GM20000 (cell line): ENCODE measurements around the gene APBA1.

Experiments
- DNase-seq: peaks from one replicate; pipeline ENCODE4 v3.0.0; 2012; ENCODE audit warnings: low spot score
- TF ChIP-seq, protein P1 (sequence below): IDR thresholded peaks from 2 replicates; pipeline ENCODE4 v1.5.1; 2012; ENCODE audit warnings: mild to moderate bottlenecking, control low read depth; ENCODE audit errors: extremely low read depth, missing control alignments

APBA1 gene

DNA sequence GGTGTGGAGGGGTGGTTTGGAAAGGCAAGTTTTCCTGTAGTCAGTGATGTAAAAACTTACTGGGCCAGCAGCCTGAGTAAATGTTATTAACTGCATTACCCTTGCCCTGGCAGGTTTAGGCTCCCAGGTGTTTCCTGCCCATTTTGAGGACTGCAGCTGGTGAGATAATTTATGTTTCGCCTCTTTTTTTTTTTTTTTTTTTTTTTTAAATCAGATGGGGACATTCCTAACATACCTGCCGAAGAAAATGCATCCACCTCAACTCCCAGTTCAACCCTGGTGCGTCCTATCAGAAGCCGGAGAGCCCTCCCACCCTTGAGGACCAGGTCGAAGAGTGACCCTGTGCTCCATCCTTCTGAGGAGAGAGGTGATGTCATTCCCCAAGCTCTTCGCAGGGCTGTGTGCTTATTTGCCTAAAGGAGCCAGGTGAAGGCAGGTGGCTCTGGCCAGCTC lies 286.6 kb downstream of the APBA1 start:
- DNase-seq, result no peak
- TF ChIP-seq, protein P1, sequence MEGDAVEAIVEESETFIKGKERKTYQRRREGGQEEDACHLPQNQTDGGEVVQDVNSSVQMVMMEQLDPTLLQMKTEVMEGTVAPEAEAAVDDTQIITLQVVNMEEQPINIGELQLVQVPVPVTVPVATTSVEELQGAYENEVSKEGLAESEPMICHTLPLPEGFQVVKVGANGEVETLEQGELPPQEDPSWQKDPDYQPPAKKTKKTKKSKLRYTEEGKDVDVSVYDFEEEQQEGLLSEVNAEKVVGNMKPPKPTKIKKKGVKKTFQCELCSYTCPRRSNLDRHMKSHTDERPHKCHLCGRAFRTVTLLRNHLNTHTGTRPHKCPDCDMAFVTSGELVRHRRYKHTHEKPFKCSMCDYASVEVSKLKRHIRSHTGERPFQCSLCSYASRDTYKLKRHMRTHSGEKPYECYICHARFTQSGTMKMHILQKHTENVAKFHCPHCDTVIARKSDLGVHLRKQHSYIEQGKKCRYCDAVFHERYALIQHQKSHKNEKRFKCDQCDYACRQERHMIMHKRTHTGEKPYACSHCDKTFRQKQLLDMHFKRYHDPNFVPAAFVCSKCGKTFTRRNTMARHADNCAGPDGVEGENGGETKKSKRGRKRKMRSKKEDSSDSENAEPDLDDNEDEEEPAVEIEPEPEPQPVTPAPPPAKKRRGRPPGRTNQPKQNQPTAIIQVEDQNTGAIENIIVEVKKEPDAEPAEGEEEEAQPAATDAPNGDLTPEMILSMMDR, result no peak

DNA sequence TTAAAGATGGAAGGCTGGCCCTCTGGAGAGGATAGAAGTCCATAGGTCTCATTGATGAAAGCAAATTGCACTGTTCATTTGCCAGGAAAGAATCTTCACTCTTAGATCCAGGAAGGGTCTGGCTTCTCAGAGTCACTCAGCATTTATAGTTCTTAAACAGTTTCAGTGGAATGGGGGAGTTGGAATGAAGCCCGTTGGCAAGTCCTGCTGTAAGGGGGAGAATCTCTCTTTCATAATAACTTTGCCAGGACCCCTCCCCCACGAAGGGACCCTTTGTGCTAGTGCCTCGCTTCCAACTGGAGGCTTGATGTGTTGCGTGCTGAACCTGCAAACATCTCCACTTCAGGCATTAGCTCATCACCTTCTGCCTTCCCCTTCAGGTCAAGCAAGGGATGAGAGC lies 290.0 kb downstream of the APBA1 start:
- TF ChIP-seq, protein P1, result no peak

DNA sequence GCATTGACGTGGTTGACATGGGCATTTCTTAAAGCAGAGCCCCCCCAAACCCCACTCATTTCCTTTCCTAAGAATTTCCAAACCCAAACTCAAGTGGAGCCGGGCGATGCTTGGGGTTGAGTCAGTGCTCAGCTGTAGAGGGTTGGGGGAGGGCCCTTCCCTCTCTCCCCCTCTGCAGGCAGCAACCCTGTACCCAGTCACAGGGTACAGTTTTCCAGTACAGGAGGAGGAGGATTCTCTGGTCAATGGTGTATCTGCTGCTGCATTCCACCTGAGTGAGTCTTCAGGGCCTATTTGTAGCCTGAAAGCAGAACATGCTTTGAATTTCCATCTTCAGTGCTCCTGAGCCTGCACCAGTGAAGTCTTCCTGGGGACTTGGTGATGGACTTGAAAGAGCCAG lies 291.4 kb downstream of the APBA1 start:
- TF ChIP-seq, protein P1, result no peak
- DNase-seq, result no peak

More for the DNA sequence above, 290.0 kb downstream of the APBA1 start:
- no peak for DNase-seq

DNA sequence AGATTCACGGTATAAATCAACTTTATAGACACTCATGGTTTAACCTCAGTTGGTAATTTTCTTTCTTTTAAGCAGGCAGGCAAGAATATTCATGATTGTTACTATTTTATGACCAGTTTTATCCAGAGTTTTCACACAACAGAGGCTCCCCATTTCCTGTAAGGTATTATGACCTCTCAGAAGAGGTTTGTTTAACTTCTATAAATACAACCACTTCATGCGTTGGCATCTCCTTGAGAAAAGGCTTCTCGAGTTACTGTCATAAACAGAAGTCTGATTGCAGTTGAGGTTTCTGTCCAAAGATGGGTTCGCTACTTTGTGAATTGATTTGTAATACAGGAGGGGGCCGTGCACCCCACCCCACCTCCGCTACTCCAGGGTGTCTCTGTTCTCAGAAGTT lies 291.9 kb downstream of the APBA1 start:
- DNase-seq, result no peak
- TF ChIP-seq, protein P1, result no peak

DNA sequence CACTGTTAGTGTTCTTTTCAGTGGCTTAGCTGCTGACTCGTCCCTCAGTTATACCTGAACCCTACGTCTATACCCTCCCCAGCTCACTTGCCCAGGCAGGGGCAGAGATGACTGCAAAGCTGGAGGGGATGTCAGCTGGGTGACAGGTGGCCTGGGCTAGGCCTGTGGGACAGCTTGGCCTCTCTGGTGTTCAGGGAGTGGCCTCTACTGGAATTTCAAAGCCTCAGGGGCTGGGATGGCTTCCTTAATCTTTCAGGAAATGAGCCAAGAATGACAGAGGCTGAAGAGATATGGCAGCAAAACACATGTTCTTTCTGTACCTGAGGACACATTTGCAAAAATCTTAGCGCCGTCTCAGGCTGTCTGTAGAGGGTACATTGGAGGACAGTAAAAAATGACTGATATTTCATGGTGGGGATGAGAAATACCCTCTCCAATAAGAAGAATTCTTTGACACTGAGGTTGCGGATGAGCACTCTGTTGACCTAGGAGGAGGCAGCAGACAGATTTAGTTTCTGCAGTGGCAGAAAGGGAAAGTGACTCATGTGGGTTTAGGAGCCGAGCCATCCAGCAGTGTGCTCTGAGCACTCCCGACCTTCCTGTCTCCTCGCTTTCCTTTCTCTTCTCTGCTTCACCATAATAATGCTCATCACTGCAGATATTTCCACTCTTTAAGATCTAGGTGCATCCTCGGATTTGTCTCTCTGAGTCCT lies 292.7 kb downstream of the APBA1 start:
- TF ChIP-seq, protein P1, result no peak
- DNase-seq, result no peak

DNA sequence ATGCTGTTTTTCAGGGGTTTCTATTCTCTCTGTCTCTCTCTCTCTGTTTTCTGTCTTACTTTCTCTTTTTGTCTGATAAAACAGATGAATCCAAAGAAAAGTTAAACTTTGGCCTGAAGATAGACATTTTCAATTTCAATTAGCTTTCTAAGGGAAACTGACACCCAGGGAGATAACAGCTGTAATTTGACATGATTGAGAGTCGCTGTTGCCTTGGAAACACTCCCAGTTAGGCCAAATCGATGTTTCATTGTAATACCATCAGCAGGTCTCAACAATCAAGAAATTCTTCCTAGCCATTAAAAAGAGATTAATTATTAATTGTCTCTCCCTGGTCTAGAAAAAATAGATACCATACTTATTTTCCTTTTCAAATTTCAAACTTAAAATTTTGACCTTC lies 294.2 kb downstream of the APBA1 start:
- TF ChIP-seq, protein P1, result no peak
- no peak for DNase-seq
